BE2C (cell line): ENCODE measurements around the gene NPY4R. TPM values are rescaled to one million over a fixed set of nuclear protein-coding genes. Genes with fewer than 3 reads are reported as not detected.
A peak's percentile ranks its signal among the peaks of the same experiment; 100 is the strongest.
"Not testable (repeated sequence)": the region's sequence is repeated elsewhere in the genome, so short reads cannot be mapped to it uniquely, and the experiment has no call there.

Experiments used
- DNase-seq: peaks from one replicate; pipeline ENCODE4 v3.0.0-alpha.2; 2020
- H3K27me3 ChIP-seq: fragments of 250-450 bp; sonication (Bioruptor Pico); 2 replicates; pipeline ENCODE4 v1.5.1; 2020; ENCODE audit warnings: mild to moderate bottlenecking
- H3K36me3 ChIP-seq: fragments of 250-450 bp; sonication (Bioruptor Pico); 2 replicates; pipeline ENCODE4 v1.5.1; 2020; ENCODE audit warnings: mild to moderate bottlenecking
- H3K4me1 ChIP-seq: fragments of 250-450 bp; sonication (Bioruptor Pico); 2 replicates; pipeline ENCODE4 v1.5.1; 2020
- H3K4me3 ChIP-seq: 2 replicates; pipeline ENCODE4 v1.5.1; 2011; ENCODE audit warnings: low read depth, low read length
- H3K9me3 ChIP-seq: fragments of 250-450 bp; sonication (Bioruptor Pico); 2 replicates; pipeline ENCODE4 v1.5.1; 2020
- polyA plus RNA-seq: library from polyadenylated mRNA; unstranded; fragments of >200 nt; gene quantifications from one replicate; pipeline ENCODE4 v1.2.1, GENCODE V29; 2012; ENCODE audit warnings: low read depth, missing spikeins; ENCODE audit not compliant: insufficient read length, insufficient read depth
- TF ChIP-seq, protein P1 (sequence below): IDR thresholded peaks from 2 replicates; pipeline ENCODE4 v1.5.1; 2012; ENCODE audit warnings: mild to moderate bottlenecking, low read depth, low read length

The NPY4R gene, protein sequence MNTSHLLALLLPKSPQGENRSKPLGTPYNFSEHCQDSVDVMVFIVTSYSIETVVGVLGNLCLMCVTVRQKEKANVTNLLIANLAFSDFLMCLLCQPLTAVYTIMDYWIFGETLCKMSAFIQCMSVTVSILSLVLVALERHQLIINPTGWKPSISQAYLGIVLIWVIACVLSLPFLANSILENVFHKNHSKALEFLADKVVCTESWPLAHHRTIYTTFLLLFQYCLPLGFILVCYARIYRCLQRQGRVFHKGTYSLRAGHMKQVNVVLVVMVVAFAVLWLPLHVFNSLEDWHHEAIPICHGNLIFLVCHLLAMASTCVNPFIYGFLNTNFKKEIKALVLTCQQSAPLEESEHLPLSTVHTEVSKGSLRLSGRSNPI
- polyA plus RNA-seq, result not detected

DNA sequence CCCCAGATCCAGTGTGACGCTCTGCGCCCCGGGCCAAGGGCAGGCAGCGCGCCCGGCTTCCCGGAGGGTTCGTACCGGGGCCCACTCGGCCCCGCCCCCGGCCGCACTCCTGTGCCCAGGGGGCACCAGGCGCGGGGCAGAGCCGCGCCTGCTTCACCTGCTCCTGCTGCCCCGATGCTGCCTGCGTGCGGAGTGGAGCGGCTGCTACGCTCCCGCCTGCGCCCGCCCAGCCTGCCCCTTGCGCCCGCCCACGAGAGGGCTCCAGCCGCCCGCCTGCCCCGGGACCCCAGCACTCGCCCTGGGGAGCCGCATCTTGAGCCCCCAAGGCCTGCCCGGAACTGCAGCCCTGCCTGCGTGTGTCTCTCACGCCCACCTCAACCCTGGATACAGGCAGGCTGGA lies at the start of gene NPY4R:
Gene NPY4R (minus strand): TSS at position 194 of the 400 bp plus-strand sequence. CDS start 3,323 bp downstream, outside the sequence.
- H3K4me3 ChIP-seq, H3K27me3 ChIP-seq, H3K9me3 ChIP-seq, H3K36me3 ChIP-seq, H3K4me1 ChIP-seq: not testable (repeated sequence)
- DNase-seq, result peak; percentile 20

DNA sequence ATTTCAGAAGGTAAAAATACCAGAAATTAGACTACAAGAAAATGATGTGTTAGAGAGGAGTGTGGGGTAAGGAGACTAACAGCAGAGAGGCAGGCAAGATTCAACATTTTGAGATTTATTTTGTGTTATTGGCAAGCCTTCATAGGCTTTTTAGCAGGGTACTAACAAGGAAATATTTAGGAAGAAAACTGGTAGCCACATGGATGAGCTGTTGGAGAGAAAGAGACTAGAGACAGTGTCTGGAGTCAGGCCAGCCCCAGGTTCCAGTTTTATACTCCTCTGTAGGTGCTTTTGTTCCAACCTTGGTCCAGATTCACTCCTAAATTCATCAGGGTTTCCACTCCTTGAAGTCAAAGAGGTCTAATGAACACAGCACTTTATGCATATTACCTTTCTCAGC lies 49.6 kb upstream of the NPY4R start:
- H3K4me3 ChIP-seq, result no peak overlapping the region
- no peaks in the 10 kb centered on the region for H3K4me1 ChIP-seq
- H3K9me3 ChIP-seq, result no peaks in the 10 kb centered on the region
- H3K36me3 ChIP-seq, result no peaks in the 10 kb centered on the region
- no peak for DNase-seq
- TF ChIP-seq, protein P1, sequence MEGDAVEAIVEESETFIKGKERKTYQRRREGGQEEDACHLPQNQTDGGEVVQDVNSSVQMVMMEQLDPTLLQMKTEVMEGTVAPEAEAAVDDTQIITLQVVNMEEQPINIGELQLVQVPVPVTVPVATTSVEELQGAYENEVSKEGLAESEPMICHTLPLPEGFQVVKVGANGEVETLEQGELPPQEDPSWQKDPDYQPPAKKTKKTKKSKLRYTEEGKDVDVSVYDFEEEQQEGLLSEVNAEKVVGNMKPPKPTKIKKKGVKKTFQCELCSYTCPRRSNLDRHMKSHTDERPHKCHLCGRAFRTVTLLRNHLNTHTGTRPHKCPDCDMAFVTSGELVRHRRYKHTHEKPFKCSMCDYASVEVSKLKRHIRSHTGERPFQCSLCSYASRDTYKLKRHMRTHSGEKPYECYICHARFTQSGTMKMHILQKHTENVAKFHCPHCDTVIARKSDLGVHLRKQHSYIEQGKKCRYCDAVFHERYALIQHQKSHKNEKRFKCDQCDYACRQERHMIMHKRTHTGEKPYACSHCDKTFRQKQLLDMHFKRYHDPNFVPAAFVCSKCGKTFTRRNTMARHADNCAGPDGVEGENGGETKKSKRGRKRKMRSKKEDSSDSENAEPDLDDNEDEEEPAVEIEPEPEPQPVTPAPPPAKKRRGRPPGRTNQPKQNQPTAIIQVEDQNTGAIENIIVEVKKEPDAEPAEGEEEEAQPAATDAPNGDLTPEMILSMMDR, result no peak
- H3K27me3 ChIP-seq, result no peaks in the 10 kb centered on the region

DNA sequence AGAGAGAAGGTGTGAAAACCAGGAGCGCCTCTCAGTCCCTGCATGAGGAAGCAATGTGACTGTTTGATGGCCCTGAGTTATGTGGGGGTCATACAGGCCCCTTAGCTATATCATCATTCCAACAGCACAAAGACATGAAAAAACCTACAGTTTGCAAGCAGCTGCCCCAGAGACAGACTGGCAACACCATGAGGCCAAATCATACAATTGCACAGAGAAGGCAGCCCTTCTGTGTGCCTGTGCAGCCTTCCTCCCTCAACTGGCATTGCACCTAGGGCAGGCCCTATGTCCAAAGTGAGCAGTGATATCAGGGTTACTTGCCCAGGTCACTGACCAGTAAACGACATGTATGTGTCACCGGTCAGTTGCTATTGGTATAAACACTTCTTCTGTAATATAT lies 49.1 kb upstream of the NPY4R start:
- H3K4me1 ChIP-seq, result no peaks in the 10 kb centered on the region
- TF ChIP-seq, protein P1, result no peak
- H3K36me3 ChIP-seq, result no peaks in the 10 kb centered on the region

DNA sequence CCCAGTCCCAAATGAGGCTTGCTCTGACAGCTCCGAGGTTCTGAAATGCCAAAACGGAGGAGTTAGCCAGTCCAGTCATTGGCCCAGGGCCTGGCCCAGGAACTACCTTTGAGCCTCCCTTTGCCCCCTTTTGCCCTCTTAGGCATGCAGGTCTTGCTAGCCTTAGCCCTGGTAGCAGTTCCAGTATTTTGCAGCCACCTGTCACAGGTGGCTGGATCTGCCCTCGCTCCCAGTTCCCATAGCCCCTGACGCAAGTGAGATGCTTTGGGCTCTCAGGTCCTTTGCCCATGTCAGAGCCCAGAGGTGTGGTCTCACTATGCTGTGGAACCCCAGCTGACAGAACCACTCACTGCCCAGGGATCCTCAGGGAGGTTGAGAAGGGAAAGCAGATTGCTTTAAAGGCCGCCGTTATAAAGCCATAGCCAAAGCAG lies 48.7 kb upstream of the NPY4R start:
- DNase-seq, result no peak
- H3K9me3 ChIP-seq, result no peaks in the 10 kb centered on the region
- H3K4me1 ChIP-seq, result no peaks in the 10 kb centered on the region
- H3K36me3 ChIP-seq, result no peaks in the 10 kb centered on the region
- TF ChIP-seq, protein P1, result no peak
- H3K27me3 ChIP-seq, result no peaks in the 10 kb centered on the region
- no peak overlapping the region for H3K4me3 ChIP-seq

More for the DNA sequence above, 49.1 kb upstream of the NPY4R start:
- no peak for DNase-seq
- Histone ChIP-seq H3K4me3 (no peak overlapping the region), H3K9me3 (no peaks in the 10 kb centered on the region), H3K27me3 (no peaks in the 10 kb centered on the region)

DNA sequence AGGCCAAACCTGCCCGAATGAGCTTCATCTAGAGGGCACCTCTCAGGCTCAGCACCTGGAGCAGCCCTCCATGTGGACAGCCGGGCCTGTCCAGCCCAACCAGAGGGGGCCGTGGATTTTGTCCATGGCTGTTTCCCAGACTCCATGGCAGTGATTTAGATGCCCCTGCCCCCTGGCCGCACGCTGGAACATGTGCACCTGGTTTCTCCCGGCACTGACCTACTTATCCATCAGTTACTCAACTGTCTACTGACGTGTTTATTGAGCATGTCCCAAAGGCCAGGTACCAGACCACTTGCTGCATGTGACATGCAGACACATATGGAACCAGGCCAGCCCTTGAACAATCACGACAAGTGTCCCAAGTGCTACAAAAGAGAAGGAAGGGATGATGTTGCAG lies 47.6 kb upstream of the NPY4R start:
- H3K36me3 ChIP-seq, DNase-seq, H3K4me1 ChIP-seq, H3K4me3 ChIP-seq, H3K27me3 ChIP-seq, H3K9me3 ChIP-seq: not testable (repeated sequence)

DNA sequence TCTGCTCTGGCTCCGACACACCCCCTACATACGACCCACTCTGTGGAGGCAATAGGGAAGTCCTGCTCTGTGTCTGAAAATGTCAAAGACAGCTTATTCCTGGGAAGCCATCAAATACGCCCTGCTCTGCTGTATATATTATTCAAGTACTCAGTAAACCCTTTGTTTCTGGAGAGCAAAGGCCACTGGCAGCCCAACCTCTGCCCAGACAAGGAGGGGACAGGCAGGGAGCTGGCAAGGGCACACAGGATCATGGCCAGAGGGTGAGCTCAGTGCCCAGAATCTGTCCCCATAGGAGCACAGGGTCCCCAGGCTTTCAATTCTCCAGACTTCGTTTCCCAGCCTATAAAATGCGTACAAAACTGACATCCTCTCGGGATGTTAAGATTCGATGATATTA lies 47.0 kb upstream of the NPY4R start:
- H3K4me1 ChIP-seq, H3K27me3 ChIP-seq, H3K36me3 ChIP-seq, H3K4me3 ChIP-seq, DNase-seq, H3K9me3 ChIP-seq: not testable (repeated sequence)

DNA sequence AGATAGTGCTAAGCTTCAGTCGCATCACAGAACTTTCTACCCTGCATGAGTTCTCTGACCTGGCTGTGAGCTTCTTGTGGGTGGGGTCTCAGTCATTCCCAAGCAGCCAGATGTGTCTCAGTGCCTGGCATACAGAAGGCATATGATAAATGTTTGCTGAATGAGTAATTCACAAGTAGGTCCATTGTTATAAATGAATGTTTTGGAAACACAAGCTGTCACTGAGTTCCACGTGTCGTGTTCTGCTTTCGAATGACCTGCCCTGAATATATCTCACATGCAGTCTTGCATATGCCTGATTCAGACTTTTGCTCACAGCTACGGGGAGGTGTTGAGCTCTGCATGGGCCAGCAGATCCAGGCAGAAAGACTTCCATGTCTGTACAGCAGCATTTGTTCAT lies 46.2 kb upstream of the NPY4R start:
- DNase-seq, H3K4me3 ChIP-seq, H3K4me1 ChIP-seq, H3K36me3 ChIP-seq, H3K9me3 ChIP-seq, H3K27me3 ChIP-seq: not testable (repeated sequence)

DNA sequence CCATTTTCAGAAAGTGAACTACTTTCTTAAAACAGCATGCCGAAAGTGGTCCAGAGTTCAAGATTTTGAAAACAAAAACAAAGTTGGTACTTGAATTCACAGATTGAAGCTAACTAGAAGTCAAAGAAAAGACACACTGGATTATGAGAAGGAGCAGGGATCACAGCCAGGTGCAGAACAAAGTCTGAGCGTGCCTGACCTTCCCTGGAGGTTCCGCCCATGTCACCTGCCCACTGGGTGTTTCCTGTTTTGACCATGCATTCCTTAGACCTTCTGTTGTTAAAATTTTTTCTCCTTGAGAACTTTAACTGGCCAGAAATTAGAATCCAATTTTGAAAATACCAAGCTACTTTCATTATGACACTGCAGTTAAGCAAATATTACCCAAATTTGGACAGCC lies 34.2 kb upstream of the NPY4R start:
- H3K4me1 ChIP-seq, H3K27me3 ChIP-seq, H3K36me3 ChIP-seq, H3K4me3 ChIP-seq, H3K9me3 ChIP-seq, DNase-seq: not testable (repeated sequence)

DNA sequence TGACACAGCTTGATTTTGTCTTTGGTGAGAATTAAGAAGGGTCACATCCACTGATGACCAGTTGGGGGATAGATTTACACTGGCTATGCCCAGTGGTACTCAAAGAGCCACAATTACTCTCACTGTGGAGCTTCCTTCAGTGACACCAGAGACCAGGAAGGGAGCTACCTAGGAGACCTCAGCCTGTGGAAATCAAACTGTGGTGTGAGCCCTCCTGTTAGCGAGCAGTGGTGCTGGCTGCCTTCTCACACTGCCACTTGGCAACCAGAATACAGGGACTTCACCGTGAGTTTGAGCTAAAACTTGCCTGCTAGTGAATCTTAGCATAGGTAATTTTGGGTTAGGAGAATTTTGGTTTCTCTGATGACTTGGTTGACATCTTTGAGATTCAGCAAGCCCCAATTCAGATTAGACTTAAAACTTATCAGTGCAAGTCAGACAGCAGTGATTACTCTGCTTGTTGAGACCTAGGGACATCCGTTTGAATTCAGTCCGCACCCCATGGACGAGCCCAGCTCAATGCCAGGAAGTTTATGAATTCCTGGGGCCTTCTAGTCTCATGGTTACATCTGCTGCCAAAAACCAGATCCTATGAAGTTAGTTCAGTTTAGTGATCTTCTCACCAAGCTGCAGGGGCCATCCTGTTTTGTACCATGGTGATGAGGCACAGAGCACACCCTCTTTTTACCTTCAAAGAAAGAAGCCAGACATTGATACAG lies 33.4 kb upstream of the NPY4R start:
- not testable (repeated sequence) for H3K9me3 ChIP-seq, H3K4me1 ChIP-seq, H3K27me3 ChIP-seq, H3K4me3 ChIP-seq, H3K36me3 ChIP-seq, DNase-seq

DNA sequence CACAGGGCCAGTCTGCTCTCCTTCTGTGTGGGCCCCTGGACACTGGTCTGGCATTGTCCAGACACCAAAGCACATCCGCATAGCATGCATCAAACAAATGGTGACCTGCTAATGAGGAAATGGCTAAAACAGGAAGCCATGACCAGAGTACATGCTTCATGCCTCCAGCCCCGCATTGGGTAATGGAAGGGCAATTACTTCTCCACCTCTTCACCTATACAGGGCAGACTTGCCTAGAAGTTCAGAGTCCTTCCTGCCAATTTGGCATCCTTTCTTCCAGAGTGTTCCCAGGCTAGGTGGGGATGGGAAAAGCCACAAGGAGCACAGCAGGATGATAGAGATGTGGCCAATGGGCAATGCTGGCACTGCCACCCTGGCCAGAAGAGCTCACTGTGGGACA lies 32.1 kb upstream of the NPY4R start:
- H3K4me3 ChIP-seq, DNase-seq, H3K27me3 ChIP-seq, H3K9me3 ChIP-seq, H3K36me3 ChIP-seq, H3K4me1 ChIP-seq: not testable (repeated sequence)

DNA sequence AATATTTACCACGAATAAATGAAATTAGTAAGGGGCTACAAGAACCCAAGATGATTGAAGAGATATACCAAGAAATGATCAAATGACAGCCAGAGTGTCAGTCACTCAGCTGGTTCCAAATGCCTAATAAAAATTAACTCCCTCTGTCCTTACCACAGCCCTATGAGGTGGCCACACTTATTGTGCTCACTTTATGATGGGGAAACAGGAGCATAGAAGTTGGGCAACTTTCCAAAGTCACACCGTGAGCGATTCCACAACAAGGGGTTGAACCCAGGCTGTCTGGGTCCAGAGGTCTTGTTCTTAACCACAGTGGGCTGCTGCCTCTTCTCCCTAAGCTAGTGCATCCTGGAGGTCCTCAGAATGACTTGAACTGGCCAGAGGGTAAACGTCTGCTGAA lies 31.6 kb upstream of the NPY4R start:
- not testable (repeated sequence) for H3K4me3 ChIP-seq, DNase-seq, H3K4me1 ChIP-seq

DNA sequence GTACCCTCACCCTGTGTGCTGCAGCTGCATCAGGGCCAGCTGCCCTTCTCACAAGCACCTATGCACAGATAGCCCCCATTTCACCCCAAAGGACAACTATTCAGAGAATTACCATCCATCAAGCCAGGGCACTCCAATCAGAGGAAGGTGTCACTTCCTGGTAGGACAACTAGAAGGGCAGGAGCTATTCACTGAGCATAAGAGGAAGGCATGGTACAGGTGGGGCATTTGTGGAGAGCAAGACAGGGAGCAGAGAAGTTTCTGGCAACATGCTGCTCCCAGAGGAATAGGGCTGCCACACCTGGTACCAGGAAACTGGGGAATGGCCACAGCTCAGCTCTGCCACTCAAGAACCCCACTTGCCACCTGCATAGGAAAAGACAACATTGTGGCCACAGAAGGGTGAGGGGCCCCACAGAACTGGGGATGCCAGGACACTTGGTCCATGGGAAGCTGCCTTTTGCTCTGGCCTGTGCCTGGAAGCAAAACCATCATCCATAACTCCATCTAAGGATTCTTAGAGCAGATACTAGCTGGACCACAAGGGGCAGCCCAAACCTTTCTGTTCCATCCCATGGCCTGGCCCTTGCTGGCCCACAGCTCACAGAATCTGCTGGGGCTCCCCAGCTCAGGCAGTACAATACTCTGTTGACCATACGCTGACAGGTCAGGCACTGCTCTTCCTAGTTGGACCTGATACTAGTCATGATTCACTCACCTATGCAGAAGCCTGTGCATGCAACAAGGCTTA lies 25.8 kb upstream of the NPY4R start:
- H3K4me3 ChIP-seq, H3K27me3 ChIP-seq, H3K4me1 ChIP-seq, DNase-seq, H3K36me3 ChIP-seq, H3K9me3 ChIP-seq: not testable (repeated sequence)

More for the DNA sequence above, 31.6 kb upstream of the NPY4R start:
- H3K36me3 ChIP-seq, H3K9me3 ChIP-seq, H3K27me3 ChIP-seq: not testable (repeated sequence)
